ENCODE results near the gene UBP1.
"Not testable (repeated sequence)": the region's sequence is repeated elsewhere in the genome, so short reads cannot be mapped to it uniquely, and the experiment has no call there.

The UBP1 gene

GRCh38 chr3:33433843-33434242 is 6.4 kb downstream of the UBP1 start:
- no peak for DNase-seq

- no peak for DNase-seq
These were observed 9.6 kb downstream of the UBP1 start for GRCh38 chr3:33430571-33430970.

- no peak for DNase-seq
These were observed 10.1 kb downstream of the UBP1 start for GRCh38 chr3:33430061-33430460.

GRCh38 chr3:33429306-33429705 is 10.9 kb downstream of the UBP1 start:
- DNase-seq, result not testable (repeated sequence)

- DNase-seq, result no peak
These were observed 11.5 kb downstream of the UBP1 start for GRCh38 chr3:33428734-33429133.

GRCh38 chr3:33426630-33427317 is 13.4 kb downstream of the UBP1 start:
- DNase-seq, result no peak

GRCh38 chr3:33426068-33426467 is 14.1 kb downstream of the UBP1 start:
- no peak for DNase-seq

GRCh38 chr3:33425453-33425852 is 14.8 kb downstream of the UBP1 start:
- no peak for DNase-seq

GRCh38 chr3:33424606-33425452 is 15.4 kb downstream of the UBP1 start:
- DNase-seq, result no peak

- no peak for DNase-seq
These were observed 19.2 kb downstream of the UBP1 start for GRCh38 chr3:33420966-33421365.

- no peak for DNase-seq
These were observed 20.3 kb downstream of the UBP1 start for GRCh38 chr3:33419948-33420347.

GRCh38 chr3:33417066-33417673 is 23.0 kb downstream of the UBP1 start:
- peak; percentile 41 for DNase-seq

GRCh38 chr3:33410816-33411215 is 29.4 kb downstream of the UBP1 start:
- DNase-seq, result not testable (repeated sequence)

- no peak for DNase-seq
These were observed 36.4 kb downstream of the UBP1 start for GRCh38 chr3:33403756-33404155.

GRCh38 chr3:33402936-33403335 is 37.3 kb downstream of the UBP1 start:
- no peak for DNase-seq

GRCh38 chr3:33401781-33402180 is 38.4 kb downstream of the UBP1 start:
- DNase-seq, result no peak

- no peak for DNase-seq
These were observed 41.8 kb downstream of the UBP1 start for GRCh38 chr3:33398410-33398809.

- no peak for DNase-seq
These were observed 44.3 kb downstream of the UBP1 start for GRCh38 chr3:33395900-33396299.

- no peak for DNase-seq
These were observed 45.7 kb downstream of the UBP1 start for GRCh38 chr3:33394403-33395054.

- no peak for DNase-seq
These were observed 47.5 kb downstream of the UBP1 start for GRCh38 chr3:33392703-33393125.

GRCh38 chr3:33392144-33392543 is 48.1 kb downstream of the UBP1 start:
- no peak for DNase-seq

- no peak for DNase-seq
These were observed 48.8 kb downstream of the UBP1 start for GRCh38 chr3:33391255-33391995.

- no peak for DNase-seq
These were observed 50.3 kb downstream of the UBP1 start for GRCh38 chr3:33389908-33390307.

All from stimulated activated CD4-positive, alpha-beta T cell treated with anti-CD3 and anti-CD28 coated beads, Interleukin-15, amount 100 ng/mL, for 24 hours (primary cell).